ENCODE measurements around the gene TENM4.
A peak's percentile ranks its signal among the peaks of the same experiment; 100 is the strongest.

Gene TENM4

DNA sequence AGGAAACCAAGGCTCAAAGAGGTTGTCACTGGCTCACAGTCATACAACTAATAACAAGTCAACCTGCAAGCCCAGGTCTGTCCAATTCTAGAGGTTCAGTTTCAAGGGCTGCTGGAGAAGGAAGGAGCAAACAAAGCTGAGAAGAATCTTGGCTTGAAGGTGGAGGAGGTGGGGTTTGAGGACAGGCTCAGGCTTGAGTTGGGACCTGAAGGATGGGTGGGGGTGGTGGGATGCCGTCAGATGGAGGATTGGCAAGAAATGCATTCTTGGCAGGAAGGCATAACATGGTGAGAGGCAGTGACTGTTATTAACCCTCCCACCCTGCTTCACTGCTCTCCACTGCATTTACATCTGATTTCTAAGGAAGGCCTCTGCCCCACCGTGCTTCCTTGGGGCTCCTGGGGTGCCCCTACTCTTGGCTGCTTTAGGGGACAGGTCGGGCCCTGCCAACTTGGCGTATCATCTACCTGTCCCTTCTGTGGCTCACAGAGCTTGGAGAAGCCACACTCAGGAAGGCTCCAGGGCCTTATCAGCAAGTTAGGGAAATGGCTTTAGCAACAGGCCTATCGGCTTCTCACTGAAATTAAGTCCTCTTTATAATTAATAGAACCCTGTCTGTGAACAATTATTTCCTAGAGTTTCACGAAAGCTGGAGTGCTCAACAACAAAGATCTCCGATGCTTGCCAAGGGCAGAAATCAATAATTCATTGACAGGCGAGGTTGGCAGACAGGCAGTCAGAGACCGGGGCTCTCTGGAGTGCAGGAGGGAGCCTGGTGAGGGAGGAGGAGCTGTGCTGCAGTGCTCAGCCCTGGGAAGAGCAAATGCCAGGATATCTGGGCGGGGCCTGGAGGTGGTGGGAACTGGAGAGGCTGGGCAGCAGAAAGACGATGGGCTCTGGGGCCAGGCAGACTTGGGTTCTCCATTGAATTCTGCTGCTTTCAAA, 781.2 kb downstream of the TENM4 start:
- no peak for DNase-seq

- DNase-seq = no peak
Measured at GRCh38 chr11:78657968-78658839, 782.6 kb downstream of the TENM4 start.

GRCh38 chr11:78657441-78657840, 783.4 kb downstream of the TENM4 start:
- DNase-seq = no peak

GRCh38 chr11:78656984-78657383, 783.8 kb downstream of the TENM4 start:
- no peak for DNase-seq

- DNase-seq = no peak
Measured at GRCh38 chr11:78656327-78656726, 784.5 kb downstream of the TENM4 start.

DNA sequence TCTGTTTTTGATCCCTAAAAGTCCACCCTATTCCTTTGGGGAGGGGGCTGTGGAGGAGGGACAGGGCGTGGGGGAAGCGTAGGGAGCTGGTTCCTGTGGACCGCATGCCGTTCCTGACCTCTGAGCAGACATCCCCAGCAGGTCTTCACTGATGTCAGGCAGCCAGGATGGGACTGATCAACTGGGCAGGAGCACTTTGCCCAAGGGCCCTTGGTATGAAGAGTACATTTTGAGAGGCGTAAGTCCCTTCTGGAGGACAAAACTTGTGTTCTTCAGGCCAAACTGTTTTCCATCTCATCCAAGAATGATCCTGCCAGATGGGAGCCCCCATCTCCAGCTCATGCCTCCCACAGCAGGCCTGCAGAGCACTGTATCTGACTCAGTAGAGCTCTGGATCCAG, 785.3 kb downstream of the TENM4 start:
- no peak for DNase-seq

DNA sequence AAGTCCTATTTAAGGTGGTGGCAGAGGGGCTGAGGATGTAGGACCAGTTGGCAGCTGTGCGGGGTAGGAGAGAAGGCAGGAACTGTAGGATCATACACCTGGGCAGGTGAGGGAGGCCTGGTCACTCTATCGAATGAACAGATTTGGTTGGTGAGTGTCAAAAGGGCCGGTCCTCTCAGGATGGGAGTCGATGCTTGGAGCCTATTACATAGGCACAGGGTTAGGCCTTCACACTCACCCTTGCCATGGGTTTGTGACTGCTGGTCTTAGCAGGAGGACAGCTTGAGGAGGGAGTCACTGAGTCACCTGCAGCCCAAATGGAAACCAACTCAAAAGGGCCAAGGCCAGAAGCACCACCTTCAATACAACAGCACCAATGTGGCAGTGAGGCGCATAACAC, 786.0 kb downstream of the TENM4 start:
- no peak for DNase-seq

- no peak for DNase-seq
Measured at GRCh38 chr11:78654071-78654470, 786.8 kb downstream of the TENM4 start.

DNA sequence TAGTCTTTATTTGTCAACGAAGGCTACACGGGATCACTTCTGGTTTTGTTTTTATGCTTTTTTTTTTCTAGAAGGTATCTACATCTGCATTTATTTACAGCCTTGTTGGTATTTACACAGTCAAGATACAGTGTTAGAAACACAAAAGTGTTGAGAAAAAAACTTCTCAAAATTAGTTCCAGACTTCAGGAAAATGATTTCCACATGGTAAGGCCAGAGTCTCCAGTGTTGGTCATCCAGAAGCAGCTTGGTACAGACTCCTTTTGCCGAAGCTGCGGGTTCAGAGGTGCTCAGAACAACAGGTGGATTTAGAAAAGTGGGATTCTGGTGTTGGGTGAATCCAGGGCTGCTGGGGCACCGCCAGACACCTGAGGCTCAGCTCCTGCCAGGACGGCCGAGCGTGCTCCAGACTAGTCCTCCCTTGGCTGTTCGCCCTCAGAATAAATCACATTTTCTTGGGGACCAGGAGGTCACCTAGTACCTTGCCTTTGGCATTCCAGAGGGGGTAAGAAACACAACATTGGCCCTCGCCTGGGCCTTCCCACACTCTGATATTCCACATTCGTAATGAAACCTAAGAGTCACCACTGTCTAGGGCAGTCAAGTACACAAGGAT, 787.4 kb downstream of the TENM4 start:
- no peak for DNase-seq

GRCh38 chr11:78652843-78653239, 788.0 kb downstream of the TENM4 start:
- no peak for DNase-seq

DNA sequence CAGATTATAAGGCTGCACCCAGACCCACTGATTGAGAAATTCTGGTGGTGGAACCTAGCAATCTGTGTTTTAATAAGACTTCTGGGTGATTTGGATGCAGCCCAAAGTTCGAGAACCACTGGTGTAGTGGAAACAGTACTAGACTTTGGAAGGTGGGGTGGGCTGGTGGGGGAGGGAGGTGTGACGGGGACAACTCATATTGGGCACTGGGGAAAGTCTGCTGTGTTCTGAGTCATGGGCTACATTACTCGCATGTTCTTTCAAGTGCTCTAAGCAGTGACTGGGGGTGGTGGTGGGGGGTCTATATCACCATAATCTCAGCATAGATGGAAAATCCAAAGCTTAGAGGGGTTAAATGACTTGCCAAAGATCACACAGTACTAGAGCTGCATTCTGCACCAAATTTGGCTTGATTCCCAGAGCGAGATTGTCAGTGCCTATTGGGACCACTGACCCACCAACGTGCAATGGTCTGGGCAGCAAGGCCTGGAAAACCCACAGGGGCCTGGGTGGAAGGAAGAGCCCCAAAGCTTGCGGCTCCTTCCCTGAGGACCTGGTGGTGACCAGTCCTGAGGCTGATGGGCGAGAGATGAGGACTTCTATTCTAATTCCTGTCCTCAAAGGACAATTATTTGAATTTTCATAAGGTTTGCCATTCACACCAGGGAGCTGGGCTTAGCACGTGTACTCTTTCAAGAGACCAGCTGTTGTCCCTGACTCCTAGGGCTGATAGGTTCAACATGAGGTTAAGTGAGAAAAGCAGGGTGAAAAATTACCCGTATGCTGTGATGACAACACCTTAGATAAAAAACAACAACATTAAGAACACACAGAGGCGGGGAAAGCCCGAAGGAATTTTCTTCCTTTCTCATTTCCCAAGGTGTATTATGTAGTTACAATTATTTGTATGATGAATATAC, 788.6 kb downstream of the TENM4 start:
- DNase-seq = no peak

- no peak for DNase-seq
Measured at GRCh38 chr11:78651136-78651775, 789.6 kb downstream of the TENM4 start.

DNA sequence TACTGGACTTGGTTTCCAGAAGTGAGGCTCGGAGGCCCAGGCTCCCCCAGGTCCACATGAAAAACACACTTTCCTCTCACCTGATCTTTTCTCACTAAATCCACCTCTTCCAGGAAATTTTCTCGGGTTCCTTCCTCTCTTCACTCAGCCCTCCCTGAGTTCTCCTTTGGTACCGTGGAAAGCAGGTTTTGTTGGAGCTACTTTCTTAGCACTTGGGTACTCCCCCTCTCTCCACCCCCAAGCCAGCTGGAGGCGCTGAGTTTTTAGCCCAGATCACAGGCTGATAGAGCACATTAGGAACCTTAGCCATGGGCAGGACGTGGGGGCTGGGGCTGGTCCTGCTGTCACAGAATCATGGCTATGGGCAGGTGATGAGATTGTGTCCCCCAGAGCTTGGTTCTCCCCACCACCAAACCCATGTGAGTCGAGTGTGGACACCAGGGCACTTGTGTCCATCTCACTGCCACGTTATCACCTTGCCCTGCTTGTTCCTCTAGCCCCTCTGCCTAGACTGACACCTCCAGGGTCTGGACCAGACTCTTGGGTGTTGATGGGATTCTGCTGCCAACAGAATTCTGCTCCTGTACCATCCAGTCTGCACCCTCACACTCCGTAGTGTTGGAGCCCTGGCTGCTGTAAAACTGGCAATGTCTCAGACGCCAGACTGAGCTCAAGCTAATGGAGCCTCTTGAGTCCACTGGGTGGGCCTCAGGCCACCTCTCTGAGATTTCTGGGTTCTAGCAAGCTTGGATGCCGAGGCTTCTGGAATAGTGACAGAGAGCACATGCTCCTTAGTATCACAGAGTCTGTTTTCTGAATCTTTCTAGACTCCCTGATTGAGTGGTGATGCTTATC, 791.2 kb downstream of the TENM4 start:
- DNase-seq = no peak

GRCh38 chr11:78647986-78648875, 792.6 kb downstream of the TENM4 start:
- DNase-seq = no peak

GRCh38 chr11:78647266-78647915, 793.4 kb downstream of the TENM4 start:
- no peak for DNase-seq

GRCh38 chr11:78646564-78647185, 794.2 kb downstream of the TENM4 start:
- peak in 1 of 2 donors; percentile 6 for DNase-seq

GRCh38 chr11:78645226-78646202, 795.3 kb downstream of the TENM4 start:
- peak; percentile 10 to 31 for DNase-seq

All from bone marrow (tissue), 2 donors.